Measurements from ENCODE around the gene CFAP97D1.
A peak's percentile ranks its signal among the peaks of the same experiment; 100 is the strongest.

The CFAP97D1 gene

GRCh38 chr17:43769859-43770258 is 10.4 kb upstream of the CFAP97D1 start:
- H3K36me3 ChIP-seq (ENCODE audit: control insufficient read depth, insufficient read depth, low read length): peaks cover 19% of the 10 kb centered on the region
- H3K27me3 ChIP-seq (ENCODE audit: control insufficient read depth, insufficient read depth, low read length): no peaks in the 10 kb centered on the region
- no peak overlapping the region for H3K9ac ChIP-seq (ENCODE audit: low read length)
- H3K4me3 ChIP-seq (ENCODE audit: low read length): no peak overlapping the region
- H3K4me1 ChIP-seq (ENCODE audit: control insufficient read depth, insufficient read depth, low read length): peaks cover 42% of the 10 kb centered on the region
- H3K9me3 ChIP-seq (ENCODE audit: control insufficient read depth, low read length): no peaks in the 10 kb centered on the region

- Histone ChIP-seq H3K36me3 (ENCODE audit: control insufficient read depth, insufficient read depth, low read length) (peaks cover 20% of the 10 kb centered on the region), H3K9ac (ENCODE audit: low read length) (no peak overlapping the region), H3K4me3 (ENCODE audit: low read length) (no peak overlapping the region), H3K27me3 (ENCODE audit: control insufficient read depth, insufficient read depth, low read length) (no peaks in the 10 kb centered on the region), H3K9me3 (ENCODE audit: control insufficient read depth, low read length) (no peaks in the 10 kb centered on the region), H3K4me1 (ENCODE audit: control insufficient read depth, insufficient read depth, low read length) (peaks cover 42% of the 10 kb centered on the region)
These were observed 9.3 kb upstream of the CFAP97D1 start for GRCh38 chr17:43770957-43771356.

- no peak overlapping the region for H3K4me3 ChIP-seq (ENCODE audit: low read length)
- H3K27me3 ChIP-seq (ENCODE audit: control insufficient read depth, insufficient read depth, low read length): no peaks in the 10 kb centered on the region
- H3K9ac ChIP-seq (ENCODE audit: low read length): no peak overlapping the region
- H3K4me1 ChIP-seq (ENCODE audit: control insufficient read depth, insufficient read depth, low read length): peaks cover 46% of the 10 kb centered on the region
- H3K9me3 ChIP-seq (ENCODE audit: control insufficient read depth, low read length): no peaks in the 10 kb centered on the region
- peaks cover 20% of the 10 kb centered on the region for H3K36me3 ChIP-seq (ENCODE audit: control insufficient read depth, insufficient read depth, low read length)
These were observed 8.8 kb upstream of the CFAP97D1 start for GRCh38 chr17:43771463-43771862.

- H3K9me3 ChIP-seq (ENCODE audit: control insufficient read depth, low read length): no peaks in the 10 kb centered on the region
- H3K9ac ChIP-seq (ENCODE audit: low read length): no peak overlapping the region
- peaks cover 55% of the 10 kb centered on the region for H3K4me1 ChIP-seq (ENCODE audit: control insufficient read depth, insufficient read depth, low read length)
- H3K4me3 ChIP-seq (ENCODE audit: low read length): peak overlapping the region; percentile 14
- peaks cover 20% of the 10 kb centered on the region for H3K36me3 ChIP-seq (ENCODE audit: control insufficient read depth, insufficient read depth, low read length)
- no peaks in the 10 kb centered on the region for H3K27me3 ChIP-seq (ENCODE audit: control insufficient read depth, insufficient read depth, low read length)
These were observed 7.2 kb upstream of the CFAP97D1 start for GRCh38 chr17:43772877-43773648.

GRCh38 chr17:43774304-43775250 is 5.7 kb upstream of the CFAP97D1 start:
- Histone ChIP-seq H3K4me3 (ENCODE audit: low read length) (no peak overlapping the region), H3K4me1 (ENCODE audit: control insufficient read depth, insufficient read depth, low read length) (peaks cover 50% of the 10 kb centered on the region), H3K36me3 (ENCODE audit: control insufficient read depth, insufficient read depth, low read length) (peaks cover 13% of the 10 kb centered on the region), H3K9me3 (ENCODE audit: control insufficient read depth, low read length) (no peaks in the 10 kb centered on the region), H3K27me3 (ENCODE audit: control insufficient read depth, insufficient read depth, low read length) (no peaks in the 10 kb centered on the region), H3K9ac (ENCODE audit: low read length) (no peak overlapping the region)

GRCh38 chr17:43778337-43779144 is 1.7 kb upstream of the CFAP97D1 start, which contains the start of gene DUSP3:
Gene DUSP3 (minus strand): TSS chr17:43778977. CDS start chr17:43778924, 53 bp downstream.
- Histone ChIP-seq H3K9ac (ENCODE audit: low read length) (peak within 1 kb of the TSS; percentile 96), H3K27me3 (ENCODE audit: control insufficient read depth, insufficient read depth, low read length) (no peaks in the 10 kb centered on the region), H3K4me1 (ENCODE audit: control insufficient read depth, insufficient read depth, low read length) (peaks cover 40% of the 10 kb centered on the region), H3K36me3 (ENCODE audit: control insufficient read depth, insufficient read depth, low read length) (peaks cover 5% of the 10 kb centered on the region), H3K4me3 (ENCODE audit: low read length) (peak within 1 kb of the TSS; percentile 14), H3K9me3 (ENCODE audit: control insufficient read depth, low read length) (no peaks in the 10 kb centered on the region)

GRCh38 chr17:43779145-43780125 is 800 bp upstream of the CFAP97D1 start:
- Histone ChIP-seq H3K9ac (ENCODE audit: low read length) (peak overlapping the region; percentile 75), H3K27me3 (ENCODE audit: control insufficient read depth, insufficient read depth, low read length) (no peaks in the 10 kb centered on the region), H3K4me1 (ENCODE audit: control insufficient read depth, insufficient read depth, low read length) (peaks cover 39% of the 10 kb centered on the region), H3K36me3 (ENCODE audit: control insufficient read depth, insufficient read depth, low read length) (peaks cover 5% of the 10 kb centered on the region), H3K4me3 (ENCODE audit: low read length) (no peak overlapping the region), H3K9me3 (ENCODE audit: control insufficient read depth, low read length) (no peaks in the 10 kb centered on the region)

- Histone ChIP-seq H3K4me1 (ENCODE audit: control insufficient read depth, insufficient read depth, low read length) (peaks cover 18% of the 10 kb centered on the region), H3K27me3 (ENCODE audit: control insufficient read depth, insufficient read depth, low read length) (no peaks in the 10 kb centered on the region), H3K36me3 (ENCODE audit: control insufficient read depth, insufficient read depth, low read length) (no peaks in the 10 kb centered on the region), H3K9me3 (ENCODE audit: control insufficient read depth, low read length) (no peaks in the 10 kb centered on the region), H3K4me3 (ENCODE audit: low read length) (no peak overlapping the region), H3K9ac (ENCODE audit: low read length) (no peak overlapping the region)
These were observed 2.9 kb downstream of the CFAP97D1 start for GRCh38 chr17:43782913-43783680.

- no peaks in the 10 kb centered on the region for H3K27me3 ChIP-seq (ENCODE audit: control insufficient read depth, insufficient read depth, low read length)
- H3K9ac ChIP-seq (ENCODE audit: low read length): no peak overlapping the region
- H3K4me3 ChIP-seq (ENCODE audit: low read length): no peak overlapping the region
These were observed 3.8 kb downstream of the CFAP97D1 start for GRCh38 chr17:43784068-43784467.

GRCh38 chr17:43784628-43785101 is 4.4 kb downstream of the CFAP97D1 start:
- peaks cover 11% of the 10 kb centered on the region for H3K4me1 ChIP-seq (ENCODE audit: control insufficient read depth, insufficient read depth, low read length)
- no peaks in the 10 kb centered on the region for H3K27me3 ChIP-seq (ENCODE audit: control insufficient read depth, insufficient read depth, low read length)
- no peaks in the 10 kb centered on the region for H3K9me3 ChIP-seq (ENCODE audit: control insufficient read depth, low read length)
- H3K4me3 ChIP-seq (ENCODE audit: low read length): no peak overlapping the region
- H3K36me3 ChIP-seq (ENCODE audit: control insufficient read depth, insufficient read depth, low read length): no peaks in the 10 kb centered on the region
- no peak overlapping the region for H3K9ac ChIP-seq (ENCODE audit: low read length)

More at GRCh38 chr17:43784068-43784467, 3.8 kb downstream of the CFAP97D1 start:
- Histone ChIP-seq H3K36me3 (ENCODE audit: control insufficient read depth, insufficient read depth, low read length) (no peaks in the 10 kb centered on the region), H3K9me3 (ENCODE audit: control insufficient read depth, low read length) (no peaks in the 10 kb centered on the region), H3K4me1 (ENCODE audit: control insufficient read depth, insufficient read depth, low read length) (peaks cover 17% of the 10 kb centered on the region)

All from mucosa of stomach (tissue), 1 donor.